Natural killer cell (primary cell): ENCODE results near the gene UFD1. TPM values are rescaled to one million over a fixed set of nuclear protein-coding genes. Genes with fewer than 3 reads are reported as not detected.

ENCODE experiments used
- ATAC-seq, 3 donors: fragments of 150-1000 bp in 2 of 3; fragments of 200-7000 bp in 1 of 3; cut with Tn5 transposase; 1 replicate in 1 of 3; 2 replicates in 2 of 3; pipeline ENCODE4 v1.10.0; 2021; ENCODE audit warnings: mild to moderate bottlenecking in 2 of 3, moderate library complexity in 2 of 3
- DNase-seq, 2 donors: peaks; one replicate each; pipeline versions ENCODE4 v3.0.0 to v3.0.0-alpha.2; 2013 to 2021; ENCODE audit warnings: mixed read lengths in 1 of 2
- H3K27ac ChIP-seq: one replicate; pipeline ENCODE4 v1.5.1; 2013; ENCODE audit warnings: mild to moderate bottlenecking, low read length
- H3K27me3 ChIP-seq: one replicate; pipeline ENCODE4 v1.6.1; 2013; ENCODE audit warnings: low read length; ENCODE audit not compliant: control insufficient read depth, insufficient read depth
- H3K36me3 ChIP-seq: one replicate; pipeline ENCODE4 v1.6.1; 2013; ENCODE audit warnings: low read length; ENCODE audit not compliant: control insufficient read depth, insufficient read depth
- H3K4me1 ChIP-seq: one replicate; pipeline ENCODE4 v1.6.1; 2013; ENCODE audit warnings: low read length; ENCODE audit not compliant: control insufficient read depth, insufficient read depth
- H3K4me3 ChIP-seq: one replicate; pipeline ENCODE4 v1.5.1; 2013; ENCODE audit warnings: low read length
- H3K9me3 ChIP-seq: one replicate; pipeline ENCODE4 v1.6.1; 2013; ENCODE audit warnings: low read length; ENCODE audit not compliant: control insufficient read depth, insufficient read depth
- H3K27ac Mint-ChIP-seq, 2 donors: one replicate each; pipeline ENCODE4 v1.8.0; 2022; ENCODE audit warnings: mild to moderate bottlenecking in 2 of 2, mixed read lengths in 2 of 2, moderate library complexity in 1 of 2
- H3K27me3 Mint-ChIP-seq, 2 donors: one replicate each; pipeline ENCODE4 v1.8.0; 2022; ENCODE audit warnings: low read depth in 2 of 2, mixed read lengths in 2 of 2
- H3K36me3 Mint-ChIP-seq: one replicate; pipeline ENCODE4 v1.8.0; 2022; ENCODE audit warnings: mixed read lengths
- H3K4me1 Mint-ChIP-seq, 2 donors: one replicate each; pipeline ENCODE4 v1.8.0; 2022; ENCODE audit warnings: mixed read lengths in 2 of 2
- H3K4me3 Mint-ChIP-seq: one replicate; pipeline ENCODE4 v1.8.0; 2022; ENCODE audit warnings: mild to moderate bottlenecking, moderate library complexity, mixed read lengths
- H3K9me3 Mint-ChIP-seq, 2 donors: one replicate each; pipeline ENCODE4 v1.8.0; 2022; ENCODE audit warnings: mixed read lengths in 2 of 2
- WGBS: methylation state at CpG from one replicate; pipeline ENCODE4 v1.1.7; 2013; ENCODE audit warnings: missing lambda C conversion rate; ENCODE audit not compliant: insufficient coverage; 5-methylcytosine and 5-hydroxymethylcytosine counted together
- intact Hi-C: fragments of 100-400 bp; cut with micrococcal nuclease; formaldehyde crosslinking; loops from one replicate; pipeline ENCODE4 v1.14.2; 2022
- total RNA-seq, 4 donors: library from RNA; stranded (reverse); fragments of 120-200 nt in 1 of 4; gene quantifications; one replicate each; pipeline versions ENCODE4 v1.2.3 to v1.2.4, GENCODE V29; 2013 to 2022
- TF ChIP-seq, protein P1 (sequence below): fragments of 200-600 bp; IDR thresholded peaks from one replicate; pipeline ENCODE4 v1.8.0; 2022; ENCODE audit warnings: antibody characterized with exemption

UFD1 gene
- total RNA-seq, 3 donors from 2014 or later (not counting 1 experiment from before 2014, with no cell fraction given), result 73.8 to 101 (median 77.8) TPM

DNA sequence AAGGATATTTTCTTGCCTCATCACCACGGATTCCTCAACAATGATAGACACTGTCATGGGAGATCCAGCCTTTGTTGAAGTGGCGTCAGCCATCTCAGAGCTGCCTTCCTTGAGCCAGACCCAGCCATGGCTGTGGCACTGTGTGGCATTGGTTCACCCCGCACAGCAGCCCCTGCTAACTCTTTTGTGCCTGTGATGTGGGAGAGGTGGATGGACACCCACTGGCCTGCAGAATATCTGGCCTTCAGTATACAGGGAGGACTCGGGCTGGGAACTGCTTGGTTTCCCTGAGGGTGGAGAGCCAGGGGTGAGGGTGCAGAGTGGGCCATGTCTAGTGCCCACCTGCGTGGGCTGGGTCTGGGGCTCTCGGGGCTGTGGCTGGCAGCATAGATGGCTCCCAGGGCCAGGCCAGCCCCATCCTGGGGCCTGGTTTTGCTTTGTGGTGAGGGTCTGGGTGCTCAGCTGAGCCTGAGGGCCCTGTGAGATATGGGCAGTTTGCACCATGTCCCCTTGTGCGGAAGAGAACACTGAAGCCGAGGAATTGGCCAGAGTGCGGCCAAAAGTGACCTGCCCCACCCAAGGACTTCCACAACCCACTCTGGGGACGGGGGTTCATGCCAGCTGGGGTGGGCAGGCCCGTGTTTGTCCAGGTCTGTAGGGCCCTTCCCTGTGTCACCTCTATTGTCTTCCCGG, 39.1 kb upstream of the UFD1 start:
- H3K4me3 Mint-ChIP-seq, result no peak overlapping the region
- ATAC-seq, result no peak

DNA sequence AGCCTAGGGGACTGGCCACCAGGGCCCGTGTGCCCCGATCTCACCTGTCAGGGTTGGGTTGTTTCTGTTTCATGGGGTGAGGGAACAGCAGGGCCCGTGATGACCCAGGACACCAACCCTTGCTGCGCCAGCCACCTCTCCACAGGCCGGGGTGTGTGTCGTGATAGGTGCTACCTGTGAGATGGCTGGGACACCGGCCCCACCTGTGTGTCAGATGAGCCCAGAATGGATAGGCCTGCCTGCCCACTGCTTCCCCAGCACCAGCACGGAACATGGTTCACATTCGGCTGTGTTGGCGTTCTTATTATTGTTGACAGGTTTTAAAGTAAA, 38.1 kb upstream of the UFD1 start:
- H3K4me3 Mint-ChIP-seq, result no peak overlapping the region

More for the DNA sequence above, 39.1 kb upstream of the UFD1 start:
- peaks cover 0 to 3% of the 10 kb centered on the region in 2 donors for H3K27me3 Mint-ChIP-seq
- 95% methylated on average over 12 of the region's 12 CpGs for WGBS
- no peak overlapping the region for H3K27ac Mint-ChIP-seq
- no peak for DNase-seq
- no peaks in the 10 kb centered on the region for H3K36me3 ChIP-seq
- TF ChIP-seq, protein P1, sequence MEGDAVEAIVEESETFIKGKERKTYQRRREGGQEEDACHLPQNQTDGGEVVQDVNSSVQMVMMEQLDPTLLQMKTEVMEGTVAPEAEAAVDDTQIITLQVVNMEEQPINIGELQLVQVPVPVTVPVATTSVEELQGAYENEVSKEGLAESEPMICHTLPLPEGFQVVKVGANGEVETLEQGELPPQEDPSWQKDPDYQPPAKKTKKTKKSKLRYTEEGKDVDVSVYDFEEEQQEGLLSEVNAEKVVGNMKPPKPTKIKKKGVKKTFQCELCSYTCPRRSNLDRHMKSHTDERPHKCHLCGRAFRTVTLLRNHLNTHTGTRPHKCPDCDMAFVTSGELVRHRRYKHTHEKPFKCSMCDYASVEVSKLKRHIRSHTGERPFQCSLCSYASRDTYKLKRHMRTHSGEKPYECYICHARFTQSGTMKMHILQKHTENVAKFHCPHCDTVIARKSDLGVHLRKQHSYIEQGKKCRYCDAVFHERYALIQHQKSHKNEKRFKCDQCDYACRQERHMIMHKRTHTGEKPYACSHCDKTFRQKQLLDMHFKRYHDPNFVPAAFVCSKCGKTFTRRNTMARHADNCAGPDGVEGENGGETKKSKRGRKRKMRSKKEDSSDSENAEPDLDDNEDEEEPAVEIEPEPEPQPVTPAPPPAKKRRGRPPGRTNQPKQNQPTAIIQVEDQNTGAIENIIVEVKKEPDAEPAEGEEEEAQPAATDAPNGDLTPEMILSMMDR, result no peak
- H3K4me3 ChIP-seq, result no peak overlapping the region
- H3K9me3 Mint-ChIP-seq, result no peaks in the 10 kb centered on the region
- H3K27ac ChIP-seq, result no peak overlapping the region
- no peaks in the 10 kb centered on the region for H3K4me1 Mint-ChIP-seq
- intact Hi-C loops, result no loop called here
- H3K9me3 ChIP-seq, result no peaks in the 10 kb centered on the region
- peaks cover under 1% of the 10 kb centered on the region for H3K27me3 ChIP-seq
- no peaks in the 10 kb centered on the region for H3K36me3 Mint-ChIP-seq
- no peaks in the 10 kb centered on the region for H3K4me1 ChIP-seq

DNA sequence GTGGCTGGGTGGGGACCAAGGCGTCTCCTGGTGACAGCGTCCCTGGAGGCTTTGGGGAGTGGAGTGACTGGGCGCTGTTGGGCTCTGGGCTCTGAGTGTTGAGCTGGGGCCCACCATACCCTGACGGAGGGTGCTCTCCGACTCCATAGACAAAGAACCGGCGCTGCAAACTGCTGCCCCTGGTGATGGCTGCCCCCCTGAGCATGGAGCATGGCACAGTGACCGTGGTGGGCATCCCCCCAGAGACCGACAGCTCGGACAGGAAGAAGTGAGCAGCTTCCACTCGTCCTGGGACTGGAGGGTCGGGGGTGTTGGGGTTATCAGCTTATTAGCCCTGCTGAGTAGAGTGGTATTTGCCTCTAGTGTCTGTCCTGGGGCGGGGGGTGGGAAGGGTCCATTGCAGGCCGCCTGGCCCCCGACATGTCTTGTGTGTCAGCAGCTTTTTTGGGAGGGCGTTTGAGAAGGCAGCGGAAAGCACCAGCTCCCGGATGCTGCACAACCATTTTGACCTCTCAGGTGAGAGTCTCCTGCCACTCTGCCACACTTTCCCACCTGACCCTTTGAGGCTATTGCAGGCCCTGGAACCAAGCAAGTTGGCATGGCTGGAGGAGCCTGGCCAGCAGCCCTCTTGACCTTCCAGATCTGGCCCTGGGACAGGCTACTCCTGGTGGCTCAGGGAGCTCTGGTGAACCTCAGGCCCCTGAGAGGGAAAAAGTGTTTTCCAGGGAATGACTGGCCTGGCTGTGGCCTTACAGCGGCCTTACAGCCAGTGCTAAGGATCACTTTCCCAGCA, 37.6 kb upstream of the UFD1 start:
- ATAC-seq, result no peak
- Histone ChIP-seq H3K36me3 (no peaks in the 10 kb centered on the region), H3K27ac (no peak overlapping the region), H3K27me3 (no peaks in the 10 kb centered on the region), H3K9me3 (no peaks in the 10 kb centered on the region), H3K4me1 (no peaks in the 10 kb centered on the region), H3K4me3 (no peak overlapping the region)
- DNase-seq, result no peak
- no peaks in the 10 kb centered on the region for H3K36me3 Mint-ChIP-seq
- no peaks in the 10 kb centered on the region for H3K27me3 Mint-ChIP-seq
- TF ChIP-seq, protein P1, result no peak
- intact Hi-C loops, result no loop called here
- no peak overlapping the region for H3K27ac Mint-ChIP-seq
- H3K9me3 Mint-ChIP-seq, result no peaks in the 10 kb centered on the region
- WGBS, result 97% methylated on average over 19 of the region's 19 CpGs
- H3K4me3 Mint-ChIP-seq, result no peak overlapping the region
- no peaks in the 10 kb centered on the region for H3K4me1 Mint-ChIP-seq

More for the DNA sequence above, 38.1 kb upstream of the UFD1 start:
- Mint-ChIP-seq H3K36me3 (no peaks in the 10 kb centered on the region), H3K27me3 (no peaks in the 10 kb centered on the region), H3K9me3 (no peaks in the 10 kb centered on the region), H3K4me1 (no peaks in the 10 kb centered on the region), H3K27ac (no peak overlapping the region)
- no peaks in the 10 kb centered on the region for H3K4me1 ChIP-seq
- no peaks in the 10 kb centered on the region for H3K9me3 ChIP-seq
- ATAC-seq, result no peak
- DNase-seq, result no peak
- intact Hi-C loops, result no loop called here
- H3K4me3 ChIP-seq, result no peak overlapping the region
- no peaks in the 10 kb centered on the region for H3K27me3 ChIP-seq
- TF ChIP-seq, protein P1, result no peak
- whole genome bisulfite sequencing, result 98% methylated on average over 10 of the region's 10 CpGs
- no peaks in the 10 kb centered on the region for H3K36me3 ChIP-seq
- no peak overlapping the region for H3K27ac ChIP-seq
